OCI-LY7 (cell line): ENCODE measurements around the gene LCE1D. TPM values are rescaled to one million over a fixed set of nuclear protein-coding genes. Genes with fewer than 3 reads are reported as not detected.

ENCODE experiments used
- BruUV-seq: library from RNA; stranded (reverse); fragments of 400-500 nt; replicated peaks from 2 replicates; lab custom pipeline; 2021; lab: Mats Ljungman, UMichigan
- CTCF ChIA-PET: fragments of 300-600 bp; sonication (Branson Sonifier 250); formaldehyde crosslinking; loops from one replicate; lab custom pipeline; 2022; ENCODE audit warnings: antibody characterized with exemption; ENCODE audit not compliant: unreplicated experiment; lab: Charles Lee
- POLR2A ChIA-PET: fragments of 300-600 bp; sonication (Branson Sonifier 250); formaldehyde crosslinking; loops from one replicate; lab custom pipeline; 2022; ENCODE audit warnings: antibody characterized with exemption; lab: Charles Lee
- DNase-seq: peaks from one replicate; pipeline ENCODE4 v3.0.0-alpha.2; 2015; ENCODE audit warnings: low spot score
- H2AFZ ChIP-seq: fragments of 200-600 bp; sonication (generic), shearing (Covaris generic); 2 replicates; pipeline ENCODE4 v1.6.1; 2014; ENCODE audit warnings: mild to moderate bottlenecking, antibody characterized with exemption, low read length, moderate library complexity
- H3K27ac ChIP-seq: fragments of 200-600 bp; sonication (generic); 2 replicates; pipeline ENCODE4 v1.5.1; 2014; ENCODE audit warnings: mixed run types, low read depth, mild to moderate bottlenecking, moderate library complexity, low read length, inconsistent platforms; ENCODE audit not compliant: poor library complexity, severe bottlenecking
- H3K36me3 ChIP-seq: fragments of 200-600 bp; sonication (generic); 2 replicates; pipeline ENCODE4 v1.6.1; 2014; ENCODE audit warnings: mild to moderate bottlenecking, antibody characterized with exemption, low read length, moderate library complexity, mixed read lengths; ENCODE audit not compliant: insufficient read depth
- H3K4me1 ChIP-seq: fragments of 200-600 bp; sonication (generic); 2 replicates; pipeline ENCODE4 v1.5.1; 2014; ENCODE audit warnings: mild to moderate bottlenecking, low read length; ENCODE audit not compliant: insufficient read depth, poor library complexity, severe bottlenecking
- H3K4me2 ChIP-seq: fragments of 200-600 bp; sonication (generic); 2 replicates; pipeline ENCODE4 v1.6.1; 2014; ENCODE audit warnings: mild to moderate bottlenecking, low read length
- H3K4me3 ChIP-seq: fragments of 200-600 bp; sonication (generic); 2 replicates; pipeline ENCODE4 v1.5.1; 2014; ENCODE audit warnings: mild to moderate bottlenecking, low read depth, low read length; ENCODE audit not compliant: poor library complexity, severe bottlenecking
- H3K79me2 ChIP-seq: fragments of 200-600 bp; sonication (generic); 2 replicates; pipeline ENCODE4 v1.6.1; 2016; ENCODE audit warnings: low read depth, mild to moderate bottlenecking, low read length, moderate library complexity, mixed read lengths; ENCODE audit not compliant: insufficient read depth
- H3K9me2 ChIP-seq: fragments of 200-600 bp; sonication (generic); 2 replicates; pipeline ENCODE4 v1.6.1; 2016; ENCODE audit warnings: mild to moderate bottlenecking, low read length, mixed read lengths; ENCODE audit not compliant: insufficient read depth
- H3K9me3 ChIP-seq: fragments of 200-600 bp; sonication (generic); 2 replicates; pipeline ENCODE4 v1.6.1; 2014; ENCODE audit warnings: mild to moderate bottlenecking, mixed run types, low read length, mixed read lengths
- H4K20me1 ChIP-seq: fragments of 200-600 bp; sonication (generic); 2 replicates; pipeline ENCODE4 v1.6.1; 2014; ENCODE audit warnings: mild to moderate bottlenecking, antibody characterized with exemption, low read length, moderate library complexity, mixed read lengths; ENCODE audit not compliant: insufficient read depth
- EZH2phosphoT487 ChIP-seq: fragments of 200-600 bp; sonication (generic); IDR thresholded peaks from 2 replicates; pipeline ENCODE4 v1.6.1; 2018; ENCODE audit warnings: low read depth, borderline replicate concordance, mild to moderate bottlenecking, mixed run types, antibody characterized with exemption, low read length, moderate library complexity, mixed read lengths
- intact Hi-C: fragments of 100-400 bp; cut with micrococcal nuclease; formaldehyde crosslinking; loops from one replicate; pipeline ENCODE4 v1.10.0; 2022; ENCODE audit not compliant: unreplicated experiment
- total RNA-seq, 2 experiments: library from RNA; depleted of rRNA in 1 of 2; stranded (reverse); fragments of >200 nt in 1 of 2; shearing (Covaris generic) in 1 of 2; gene quantifications; 2 replicates each; pipeline ENCODE4 v1.2.3, GENCODE V29; 2014 to 2022
- TF ChIP-seq, protein P1 (sequence below): fragments of 200-600 bp; sonication (generic); conservative IDR thresholded peaks from 2 replicates; pipeline ENCODE4 v1.5.1; 2014; ENCODE audit warnings: mild to moderate bottlenecking, antibody characterized with exemption, low read length, moderate library complexity, mixed read lengths

Gene LCE1D
- total RNA-seq, 2 experiments from 2014 or later, result not detected

DNA sequence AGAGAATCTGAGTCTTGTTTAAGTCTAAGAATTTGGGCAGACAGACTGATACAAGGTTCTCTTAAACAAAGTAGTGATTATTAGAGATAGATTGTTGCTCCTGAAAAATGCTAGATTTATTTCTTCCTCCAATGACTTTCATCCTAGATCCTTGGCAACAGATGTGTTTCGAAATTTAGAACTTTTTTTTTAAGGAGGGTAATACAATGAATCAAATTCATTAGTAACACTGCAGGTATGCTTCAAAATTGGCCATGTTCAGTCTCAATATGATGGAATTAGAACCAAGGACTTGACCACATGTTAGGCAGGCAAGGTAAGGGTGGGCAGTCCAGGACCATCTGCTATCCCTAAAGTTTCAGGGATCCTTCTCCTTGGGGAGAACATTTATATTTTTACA, 26.1 kb upstream of the LCE1D start:
- H3K27ac ChIP-seq, result no peak overlapping the region
- BruUV-seq, result no TSS peak
- no peak overlapping the region for H2AFZ ChIP-seq
- no peaks in the 10 kb centered on the region for H3K9me2 ChIP-seq
- TF ChIP-seq EZH2phosphoT487, result no peak
- TF ChIP-seq, protein P1, sequence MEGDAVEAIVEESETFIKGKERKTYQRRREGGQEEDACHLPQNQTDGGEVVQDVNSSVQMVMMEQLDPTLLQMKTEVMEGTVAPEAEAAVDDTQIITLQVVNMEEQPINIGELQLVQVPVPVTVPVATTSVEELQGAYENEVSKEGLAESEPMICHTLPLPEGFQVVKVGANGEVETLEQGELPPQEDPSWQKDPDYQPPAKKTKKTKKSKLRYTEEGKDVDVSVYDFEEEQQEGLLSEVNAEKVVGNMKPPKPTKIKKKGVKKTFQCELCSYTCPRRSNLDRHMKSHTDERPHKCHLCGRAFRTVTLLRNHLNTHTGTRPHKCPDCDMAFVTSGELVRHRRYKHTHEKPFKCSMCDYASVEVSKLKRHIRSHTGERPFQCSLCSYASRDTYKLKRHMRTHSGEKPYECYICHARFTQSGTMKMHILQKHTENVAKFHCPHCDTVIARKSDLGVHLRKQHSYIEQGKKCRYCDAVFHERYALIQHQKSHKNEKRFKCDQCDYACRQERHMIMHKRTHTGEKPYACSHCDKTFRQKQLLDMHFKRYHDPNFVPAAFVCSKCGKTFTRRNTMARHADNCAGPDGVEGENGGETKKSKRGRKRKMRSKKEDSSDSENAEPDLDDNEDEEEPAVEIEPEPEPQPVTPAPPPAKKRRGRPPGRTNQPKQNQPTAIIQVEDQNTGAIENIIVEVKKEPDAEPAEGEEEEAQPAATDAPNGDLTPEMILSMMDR, result no peak
- no peak for DNase-seq
- POLR2A ChIA-PET, result no interaction called here
- H3K4me3 ChIP-seq, result no peak overlapping the region
- no peaks in the 10 kb centered on the region for H3K4me1 ChIP-seq
- H3K79me2 ChIP-seq, result no peaks in the 10 kb centered on the region
- intact Hi-C loops, result no loop called here
- H4K20me1 ChIP-seq, result no peaks in the 10 kb centered on the region
- no peak overlapping the region for H3K4me2 ChIP-seq
- no peaks in the 10 kb centered on the region for H3K36me3 ChIP-seq
- CTCF ChIA-PET, result no interaction called here
- no peaks in the 10 kb centered on the region for H3K9me3 ChIP-seq

DNA sequence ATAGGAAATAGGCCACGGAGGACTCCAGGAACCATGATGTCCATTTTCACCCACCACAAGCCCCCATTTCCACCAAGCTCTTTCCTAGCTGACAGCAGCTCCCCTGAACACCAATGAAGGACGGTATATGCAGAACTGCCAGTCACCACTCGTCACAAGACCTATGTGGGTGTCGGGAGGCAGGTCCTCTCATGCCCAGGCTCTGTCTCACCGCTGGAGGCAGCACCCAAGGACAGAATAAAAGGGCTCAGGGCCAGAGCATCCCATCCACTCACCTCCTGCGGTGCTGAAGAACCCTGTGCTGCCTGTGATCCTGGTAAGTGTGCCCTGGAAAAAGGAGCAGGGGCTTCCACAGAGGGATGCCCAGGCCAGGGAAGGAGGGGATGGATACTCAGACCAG, 21.6 kb upstream of the LCE1D start, which contains the start of gene LCE1F:
LCE1F (plus strand) TSS at position 266 of the 400 bp plus-strand sequence. CDS start 1,232 bp downstream, outside the sequence.
- DNase-seq, result no peak

DNA sequence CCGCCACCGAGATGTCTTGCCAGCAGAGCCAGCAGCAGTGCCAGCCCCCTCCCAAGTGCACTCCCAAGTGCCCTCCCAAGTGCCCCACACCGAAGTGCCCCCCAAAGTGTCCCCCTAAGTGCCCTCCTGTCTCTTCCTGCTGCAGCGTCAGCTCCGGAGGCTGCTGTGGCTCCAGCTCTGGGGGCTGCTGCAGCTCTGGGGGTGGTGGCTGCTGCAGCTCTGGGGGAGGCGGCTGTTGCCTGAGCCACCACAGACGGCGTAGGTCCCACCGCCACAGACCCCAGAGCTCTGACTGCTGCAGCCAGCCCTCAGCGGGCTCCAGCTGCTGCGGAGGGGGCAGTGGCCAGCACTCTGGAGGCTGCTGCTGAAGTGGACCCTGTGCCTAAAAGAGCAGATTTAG, 20.2 kb upstream of the LCE1D start:
- Histone ChIP-seq H3K4me3 (no peak overlapping the region), H3K27ac (no peak overlapping the region), H3K9me2 (no peaks in the 10 kb centered on the region), H3K79me2 (no peaks in the 10 kb centered on the region), H3K9me3 (no peaks in the 10 kb centered on the region), H2AFZ (no peak overlapping the region), H4K20me1 (no peaks in the 10 kb centered on the region), H3K4me2 (no peak overlapping the region), H3K36me3 (no peaks in the 10 kb centered on the region), H3K4me1 (no peaks in the 10 kb centered on the region)
- no TSS peak for BruUV-seq
- DNase-seq, result no peak
- ChIA-PET CTCF (no interaction called here), POLR2A (no interaction called here)
- intact Hi-C loops, result no loop called here
- no peak for TF ChIP-seq EZH2phosphoT487
- TF ChIP-seq, protein P1, result no peak

More for the DNA sequence above, 21.6 kb upstream of the LCE1D start, which contains the start of gene LCE1F:
- POLR2A ChIA-PET, result no interaction called here
- H3K36me3 ChIP-seq, result no peaks in the 10 kb centered on the region
- no peaks in the 10 kb centered on the region for H3K4me1 ChIP-seq
- H2AFZ ChIP-seq, result no peak within 1 kb of the TSS
- no peak within 1 kb of the TSS for H3K4me2 ChIP-seq
- H3K79me2 ChIP-seq, result no peaks in the 10 kb centered on the region
- H3K4me3 ChIP-seq, result no peak within 1 kb of the TSS
- intact Hi-C loops, result no loop called here
- no peaks in the 10 kb centered on the region for H3K9me3 ChIP-seq
- no peak within 1 kb of the TSS for H3K27ac ChIP-seq
- H3K9me2 ChIP-seq, result no peaks in the 10 kb centered on the region
- CTCF ChIA-PET, result no interaction called here
- BruUV-seq, result no TSS peak
- no peaks in the 10 kb centered on the region for H4K20me1 ChIP-seq
- TF ChIP-seq, protein P1, result no peak
- TF ChIP-seq EZH2phosphoT487, result no peak
